Measurements from ENCODE around the gene AMPH. TPM values are rescaled to one million over a fixed set of nuclear protein-coding genes. Genes with fewer than 3 reads are reported as not detected.

AMPH gene
- total and polyA plus RNA-seq, 7 donors: 0.98 to 2.9 (median 1.6) TPM

DNA sequence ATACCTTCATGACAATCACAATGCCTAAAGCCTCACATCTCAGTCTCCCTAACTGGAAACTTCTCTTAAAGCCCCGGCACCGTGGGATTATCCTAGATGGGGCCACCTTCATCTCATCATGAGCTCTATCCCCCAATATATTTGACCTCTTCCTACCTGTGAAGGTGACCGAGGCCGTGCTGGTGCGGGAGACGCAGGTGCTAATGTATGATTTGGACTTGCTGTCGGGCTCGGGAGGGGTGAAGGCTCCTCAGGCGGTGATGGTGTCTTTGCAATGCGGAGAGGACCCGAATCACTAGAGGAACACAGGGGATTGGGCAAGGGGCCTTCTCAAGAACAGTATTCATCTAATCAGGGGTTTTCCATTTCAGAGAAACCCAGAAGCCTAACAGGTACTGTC, 168.4 kb downstream of the AMPH start:
- H3K27ac ChIP-seq: no peak overlapping the region
- 95 to 97% (median 95%) methylated on average over 11 of the region's 11 CpGs for WGBS, 3 donors
- H3K9me3 ChIP-seq: no peaks in the 10 kb centered on the region
- H3K27me3 ChIP-seq (ENCODE audit: insufficient read depth in 3 of 3, low read length in 2 of 3): peaks cover 0 to 2% (median 0%) of the 10 kb centered on the region in 3 donors
- TF ChIP-seq, protein P1, sequence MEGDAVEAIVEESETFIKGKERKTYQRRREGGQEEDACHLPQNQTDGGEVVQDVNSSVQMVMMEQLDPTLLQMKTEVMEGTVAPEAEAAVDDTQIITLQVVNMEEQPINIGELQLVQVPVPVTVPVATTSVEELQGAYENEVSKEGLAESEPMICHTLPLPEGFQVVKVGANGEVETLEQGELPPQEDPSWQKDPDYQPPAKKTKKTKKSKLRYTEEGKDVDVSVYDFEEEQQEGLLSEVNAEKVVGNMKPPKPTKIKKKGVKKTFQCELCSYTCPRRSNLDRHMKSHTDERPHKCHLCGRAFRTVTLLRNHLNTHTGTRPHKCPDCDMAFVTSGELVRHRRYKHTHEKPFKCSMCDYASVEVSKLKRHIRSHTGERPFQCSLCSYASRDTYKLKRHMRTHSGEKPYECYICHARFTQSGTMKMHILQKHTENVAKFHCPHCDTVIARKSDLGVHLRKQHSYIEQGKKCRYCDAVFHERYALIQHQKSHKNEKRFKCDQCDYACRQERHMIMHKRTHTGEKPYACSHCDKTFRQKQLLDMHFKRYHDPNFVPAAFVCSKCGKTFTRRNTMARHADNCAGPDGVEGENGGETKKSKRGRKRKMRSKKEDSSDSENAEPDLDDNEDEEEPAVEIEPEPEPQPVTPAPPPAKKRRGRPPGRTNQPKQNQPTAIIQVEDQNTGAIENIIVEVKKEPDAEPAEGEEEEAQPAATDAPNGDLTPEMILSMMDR (IDR thresholded peaks at IDR 0.05): no peak
- intact Hi-C loops (cut with DNase I): no loop called here
- H3K4me1 ChIP-seq: no peaks in the 10 kb centered on the region
- DNase-seq: no peak
- H3K36me3 ChIP-seq (ENCODE audit: insufficient read depth in 1 of 2, low read depth in 1 of 2): no peaks in the 10 kb centered on the region
- ATAC-seq: no peak
- H3K4me3 ChIP-seq: no peak overlapping the region

DNA sequence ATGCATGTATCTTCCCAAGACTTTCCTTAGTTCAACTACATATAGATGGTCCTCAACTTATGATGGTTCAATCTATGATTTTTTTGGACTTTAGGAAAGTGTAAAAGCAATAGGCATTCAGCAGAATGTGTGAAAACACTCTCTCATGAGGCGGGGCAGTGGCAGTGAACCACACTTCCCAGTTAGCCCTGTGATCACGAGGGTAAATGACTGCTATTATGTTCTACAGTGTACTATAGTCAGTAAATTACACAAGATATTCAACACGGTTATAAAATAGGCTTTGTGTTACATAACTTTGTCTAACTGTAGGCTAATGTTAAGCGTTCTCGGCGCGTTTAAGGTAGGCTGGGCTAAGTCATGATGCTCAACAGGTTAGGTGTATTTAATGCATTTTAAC, 169.3 kb downstream of the AMPH start:
- Histone ChIP-seq H3K27ac (no peak overlapping the region), H3K27me3 (ENCODE audit: insufficient read depth in 3 of 3, low read length in 2 of 3) (no peaks in the 10 kb centered on the region), H3K4me3 (no peak overlapping the region), H3K4me1 (no peaks in the 10 kb centered on the region), H3K9me3 (no peaks in the 10 kb centered on the region), H3K36me3 (ENCODE audit: insufficient read depth in 1 of 2, low read depth in 1 of 2) (no peaks in the 10 kb centered on the region)
- TF ChIP-seq, protein P1 (IDR thresholded peaks at IDR 0.05): no peak
- intact Hi-C loops (cut with DNase I): no loop called here
- DNase-seq: no peak
- WGBS, 3 donors: 90 to 92% (median 91%) methylated on average over 7 of the region's 7 CpGs
- no peak for ATAC-seq

DNA sequence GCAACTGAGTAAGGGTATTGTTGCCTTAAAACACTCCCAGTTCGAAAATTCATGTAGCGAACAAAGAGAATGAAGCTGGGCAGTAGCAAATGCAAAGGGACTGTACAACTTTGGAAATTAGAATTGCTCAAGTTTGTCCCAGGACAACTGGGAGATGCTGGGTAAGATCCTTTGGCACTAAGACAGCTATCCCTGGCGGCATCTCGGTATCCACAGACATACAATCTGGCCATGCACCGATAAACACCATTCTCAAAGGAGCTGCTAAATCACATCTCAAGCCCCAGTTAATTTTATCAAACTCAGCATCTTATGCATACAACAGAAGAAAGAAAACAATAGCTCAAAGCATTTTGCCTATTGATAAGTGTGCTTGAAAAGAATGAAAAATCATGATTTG, 177.3 kb downstream of the AMPH start:
- TF ChIP-seq, protein P1 (IDR thresholded peaks at IDR 0.05): no peak
- Histone ChIP-seq H3K27ac (no peak overlapping the region), H3K4me3 (no peak overlapping the region), H3K9me3 (no peaks in the 10 kb centered on the region), H3K36me3 (ENCODE audit: insufficient read depth in 1 of 2, low read depth in 1 of 2) (no peaks in the 10 kb centered on the region), H3K27me3 (ENCODE audit: insufficient read depth in 3 of 3, low read length in 2 of 3) (no peaks in the 10 kb centered on the region), H3K4me1 (no peaks in the 10 kb centered on the region)
- intact Hi-C loops (cut with DNase I): no loop called here
- WGBS, 3 donors: 62 to 78% (median 62%) methylated on average over 5 of the region's 5 CpGs
- DNase-seq (no peak), ATAC-seq (no peak)

DNA sequence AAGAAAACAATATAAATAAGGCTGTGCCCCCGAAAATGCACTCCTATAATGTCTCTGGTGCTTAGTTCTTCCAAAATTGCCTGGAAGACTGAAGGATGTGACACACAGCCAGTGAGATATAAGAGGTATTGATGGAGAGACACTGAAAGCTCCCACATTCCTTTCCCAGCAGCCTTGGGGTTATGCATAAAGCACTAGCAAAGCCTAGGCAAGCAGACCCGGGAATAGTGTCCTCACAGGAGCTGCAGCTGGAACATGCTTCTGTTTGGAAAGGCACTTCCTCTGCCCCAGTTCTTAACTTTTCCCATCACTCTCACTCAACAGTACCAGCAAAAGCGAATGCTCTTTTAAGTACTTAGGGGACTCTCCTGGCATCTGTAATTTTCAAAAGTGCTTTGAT, 178.0 kb downstream of the AMPH start:
- no peaks in the 10 kb centered on the region for H3K27me3 ChIP-seq (ENCODE audit: insufficient read depth in 3 of 3, low read length in 2 of 3)
- no peaks in the 10 kb centered on the region for H3K4me1 ChIP-seq
- ATAC-seq: no peak
- DNase-seq: no peak
- no peak overlapping the region for H3K27ac ChIP-seq
- no peaks in the 10 kb centered on the region for H3K9me3 ChIP-seq
- no peak overlapping the region for H3K4me3 ChIP-seq
- WGBS, 3 donors: 17 to 19% (median 18%) methylated on average over 3 of the region's 3 CpGs
- no peaks in the 10 kb centered on the region for H3K36me3 ChIP-seq (ENCODE audit: insufficient read depth in 1 of 2, low read depth in 1 of 2)
- intact Hi-C loops (cut with DNase I): no loop called here
- TF ChIP-seq, protein P1 (IDR thresholded peaks at IDR 0.05): no peak

DNA sequence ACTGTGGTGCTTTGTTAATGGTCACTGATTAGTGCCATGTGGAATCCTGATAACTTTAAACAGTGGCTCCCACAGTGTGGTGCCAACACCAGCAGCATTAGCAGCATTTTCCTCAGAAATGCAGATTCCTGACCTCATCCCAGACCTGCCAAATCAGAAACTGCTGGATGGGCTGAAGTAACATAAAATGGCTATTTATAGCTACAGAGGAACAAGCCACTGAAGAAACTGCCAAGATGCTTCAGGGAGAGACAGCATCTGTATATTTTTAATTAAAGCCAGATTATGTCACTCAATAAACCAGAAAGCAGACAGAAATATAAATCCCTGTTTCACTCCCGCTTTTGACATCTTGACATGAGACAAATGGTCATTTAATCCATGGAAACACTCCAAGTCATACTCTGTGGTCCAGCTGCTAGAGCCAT, 178.5 kb downstream of the AMPH start:
- H3K27ac ChIP-seq: no peak overlapping the region
- ATAC-seq: no peak

More for the DNA sequence above, 178.5 kb downstream of the AMPH start:
- no peaks in the 10 kb centered on the region for H3K36me3 ChIP-seq (ENCODE audit: insufficient read depth in 1 of 2, low read depth in 1 of 2)
- TF ChIP-seq, protein P1 (IDR thresholded peaks at IDR 0.05): no peak
- H3K27me3 ChIP-seq (ENCODE audit: insufficient read depth in 3 of 3, low read length in 2 of 3): no peaks in the 10 kb centered on the region
- no peaks in the 10 kb centered on the region for H3K4me1 ChIP-seq
- intact Hi-C loops (cut with DNase I): no loop called here
- 14 to 33% (median 22%) methylated on average over 1 of the region's 1 CpG for WGBS, 3 donors
- no peak overlapping the region for H3K4me3 ChIP-seq
- no peak for DNase-seq
- H3K9me3 ChIP-seq: no peaks in the 10 kb centered on the region

Measured in psoas muscle (tissue), 8 donors.